H1 (cell line): Measurements from ENCODE around the gene URB2. TPM values are rescaled to one million over a fixed set of nuclear protein-coding genes. Genes with fewer than 3 reads are reported as not detected.

Experiments
- CTCF ChIA-PET: fragments of 300-600 bp; sonication (Branson Sonifier 250); formaldehyde crosslinking; loops from one replicate; lab custom pipeline; 2021; ENCODE audit not compliant: partially characterized antibody; lab: Charles Lee
- POLR2A ChIA-PET: fragments of 300-600 bp; sonication (Branson Sonifier 250); formaldehyde crosslinking; loops from one replicate; lab custom pipeline; 2021; ENCODE audit warnings: inconsistent platforms; ENCODE audit not compliant: partially characterized antibody; lab: Charles Lee
- DNase-seq, 2 experiments: peaks; one replicate each; pipeline versions ENCODE4 v3.0.0 to v3.0.0-alpha.2; 2010 to 2022; ENCODE audit warnings: low spot score in 2 of 2, low read depth in 1 of 2, mixed read lengths in 1 of 2
- FAIRE-seq: peaks from 2 replicates; lab custom pipeline; 2011; peaks lifted over from hg19 to GRCh38; lab: Jason Lieb, UNC
- H2AFZ ChIP-seq: 2 replicates; pipeline ENCODE4 v1.8.1; 2012; ENCODE audit warnings: low read length, inconsistent platforms
- H2AK5ac ChIP-seq: 2 replicates; pipeline ENCODE4 v1.6.1; 2013; ENCODE audit warnings: low read depth, low read length
- H2BK120ac ChIP-seq: replicated peaks from 2 replicates; pipeline ENCODE3; 2013; ENCODE audit warnings: low read depth, low read length, inconsistent platforms
- H2BK12ac ChIP-seq: 2 replicates; pipeline ENCODE4 v1.6.1; 2013; ENCODE audit warnings: low read depth, low read length
- H2BK15ac ChIP-seq: 2 replicates; pipeline ENCODE4 v1.6.1; 2013; ENCODE audit warnings: low read length
- H2BK20ac ChIP-seq: 2 replicates; pipeline ENCODE4 v1.6.1; 2013; ENCODE audit warnings: low read length
- H2BK5ac ChIP-seq: 2 replicates; pipeline ENCODE4 v1.6.1; 2013; ENCODE audit warnings: low read depth, low read length
- H3K14ac ChIP-seq: 2 replicates; pipeline ENCODE4 v1.6.1; 2013; ENCODE audit warnings: inconsistent platforms; ENCODE audit not compliant: insufficient read length
- H3K18ac ChIP-seq: 2 replicates; pipeline ENCODE4 v1.6.1; 2013; ENCODE audit warnings: low read length; ENCODE audit errors: extremely low read depth
- H3K23ac ChIP-seq: 2 replicates; pipeline ENCODE4 v1.6.1; 2013; ENCODE audit warnings: inconsistent platforms; ENCODE audit not compliant: insufficient read length
- H3K23me2 ChIP-seq: 2 replicates; pipeline ENCODE4 v1.6.1; 2013; ENCODE audit warnings: low read depth, low read length
- H3K27ac ChIP-seq: 2 replicates; pipeline ENCODE4 v1.6.1; 2011; ENCODE audit warnings: low read depth, low read length, inconsistent platforms
- H3K27me3 ChIP-seq, 4 experiments: replicated peaks in 1 of 4; 1 replicate in 1 of 4; 2 replicates in 3 of 4; pipeline versions ENCODE4 v1.6.1 to v1.8.1; 2011 to 2013; ENCODE audit warnings: low read length in 3 of 4, mild to moderate bottlenecking in 3 of 4, inconsistent platforms in 2 of 4, mixed read lengths in 2 of 4, moderate library complexity in 1 of 4; ENCODE audit not compliant: control insufficient read depth in 3 of 4, insufficient read depth in 3 of 4; ENCODE audit errors: extremely low read depth in 1 of 4
- H3K36me3 ChIP-seq, 4 experiments: 2 replicates each; pipeline versions ENCODE4 v1.6.1 to v1.8.1; 2011 to 2013; ENCODE audit warnings: mild to moderate bottlenecking in 4 of 4, low read length in 3 of 4, moderate library complexity in 2 of 4, control low read depth in 1 of 4, inconsistent platforms in 1 of 4; ENCODE audit not compliant: insufficient read depth in 4 of 4, control insufficient read depth in 2 of 4
- H3K4ac ChIP-seq: replicated peaks from 2 replicates; pipeline ENCODE3; 2013; ENCODE audit warnings: low read length, low read depth, mixed read lengths, inconsistent platforms; ENCODE audit not compliant: insufficient read length
- H3K4me1 ChIP-seq, 4 experiments: replicated peaks in 1 of 4; 1 replicate in 1 of 4; 2 replicates in 3 of 4; pipeline versions ENCODE4 v1.6.1 to v1.8.1; 2011 to 2013; ENCODE audit warnings: low read length in 3 of 4, inconsistent platforms in 2 of 4, mixed read lengths in 1 of 4; ENCODE audit not compliant: insufficient read depth in 4 of 4, control insufficient read depth in 3 of 4
- H3K4me2 ChIP-seq, 2 experiments: 2 replicates each; pipeline versions ENCODE4 v1.6.1 to v1.8.1; 2011 to 2013; ENCODE audit warnings: low read depth in 2 of 2, low read length in 2 of 2, control low read depth in 1 of 2, inconsistent platforms in 1 of 2, mild to moderate bottlenecking in 1 of 2; ENCODE audit not compliant: insufficient read depth in 1 of 2
- H3K4me3 ChIP-seq, 4 experiments: fragments of 200-600, 300-600 bp in 1 of 4; sonication (generic), shearing (Covaris generic), sonication (Bioruptor Twin) in 1 of 4; 2 replicates each; pipeline versions ENCODE4 v1.5.1 to v1.8.1; 2011 to 2016; ENCODE audit warnings: low read length in 4 of 4, low read depth in 3 of 4, control low read depth in 2 of 4, inconsistent platforms in 2 of 4, mild to moderate bottlenecking in 2 of 4, mixed read lengths in 1 of 4, moderate library complexity in 1 of 4; ENCODE audit not compliant: insufficient read depth in 2 of 4; ENCODE audit errors: extremely low read depth in 1 of 4
- H3K56ac ChIP-seq: replicated peaks from 2 replicates; pipeline ENCODE3; 2013; ENCODE audit warnings: low read depth, mild to moderate bottlenecking, mixed read lengths, low read length, inconsistent platforms; ENCODE audit not compliant: insufficient read length
- H3K79me1 ChIP-seq: 2 replicates; pipeline ENCODE4 v1.6.1; 2013; ENCODE audit warnings: low read depth, low read length, control low read depth
- H3K79me2 ChIP-seq, 2 experiments: 2 replicates each; pipeline versions ENCODE4 v1.6.1 to v1.8.1; 2012 to 2013; ENCODE audit warnings: low read length in 2 of 2, mild to moderate bottlenecking in 2 of 2, inconsistent platforms in 1 of 2; ENCODE audit not compliant: insufficient read depth in 2 of 2, control insufficient read depth in 1 of 2
- H3K9ac ChIP-seq, 4 experiments: replicated peaks in 1 of 4; 1 replicate in 1 of 4; 2 replicates in 3 of 4; pipeline versions ENCODE4 v1.6.1 to v1.8.1; 2011 to 2013; ENCODE audit warnings: low read depth in 3 of 4, low read length in 3 of 4, control low read depth in 2 of 4, mild to moderate bottlenecking in 2 of 4, moderate library complexity in 2 of 4, inconsistent platforms in 1 of 4; ENCODE audit errors: extremely low read depth in 1 of 4
- H3K9me3 ChIP-seq, 2 experiments: 2 replicates each; pipeline versions ENCODE4 v1.6.1 to v1.8.1; 2012 to 2013; ENCODE audit warnings: mild to moderate bottlenecking in 2 of 2, moderate library complexity in 2 of 2, control low read depth in 1 of 2, inconsistent platforms in 1 of 2, low read depth in 1 of 2, low read length in 1 of 2, mixed read lengths in 1 of 2; ENCODE audit not compliant: insufficient read depth in 2 of 2
- H4K20me1 ChIP-seq, 2 experiments: replicated peaks in 1 of 2; 2 replicates each; pipeline versions ENCODE3 to v1.8.1; 2011 to 2013; ENCODE audit warnings: inconsistent platforms in 2 of 2, low read length in 2 of 2, mild to moderate bottlenecking in 1 of 2; ENCODE audit not compliant: insufficient read depth in 2 of 2, control insufficient read depth in 1 of 2
- H4K5ac ChIP-seq: 2 replicates; pipeline ENCODE4 v1.6.1; 2013; ENCODE audit warnings: low read length, low read depth, mixed read lengths, inconsistent platforms; ENCODE audit not compliant: insufficient read length
- H4K8ac ChIP-seq: 2 replicates; pipeline ENCODE4 v1.8.0; 2013; ENCODE audit warnings: mild to moderate bottlenecking, moderate library complexity, low read length, inconsistent platforms; ENCODE audit not compliant: insufficient read depth; ENCODE audit errors: extremely low read depth
- H4K91ac ChIP-seq: replicated peaks from 2 replicates; pipeline ENCODE3; 2013; ENCODE audit warnings: low read length, mixed read lengths, inconsistent platforms; ENCODE audit not compliant: insufficient read length
- EGR1 ChIP-seq: IDR thresholded peaks from 2 replicates; pipeline ENCODE4 v1.6.1; 2011; ENCODE audit warnings: low read depth, low read length, borderline replicate concordance
- GTF2F1 ChIP-seq: IDR thresholded peaks from 2 replicates; pipeline ENCODE4 v1.6.1; 2012; ENCODE audit warnings: low read depth, low read length, improper control_type of control experiment, borderline replicate concordance
- MAFK ChIP-seq: IDR thresholded peaks from 2 replicates; pipeline ENCODE4 v1.6.1; 2012; ENCODE audit warnings: low read depth, mild to moderate bottlenecking, improper control_type of control experiment, low read length
- SUZ12 ChIP-seq: fragments of 200-600 bp; sonication (generic); IDR thresholded peaks from 2 replicates; pipeline ENCODE4 v1.6.1; 2012; ENCODE audit warnings: mild to moderate bottlenecking, inconsistent platforms, low read length, moderate library complexity, mixed read lengths
- TBP ChIP-seq: IDR thresholded peaks from 2 replicates; pipeline ENCODE4 v1.6.1; 2011; ENCODE audit warnings: low read depth, low read length, improper control_type of control experiment
- USF2 ChIP-seq: IDR thresholded peaks from 2 replicates; pipeline ENCODE4 v1.6.1; 2011; ENCODE audit warnings: low read length, improper control_type of control experiment
- WGBS, 2 experiments: shearing (Covaris generic) in 1 of 2; methylation state at CpG; one replicate each; pipeline versions ENCODE4 v1.1.6 to v1.1.7; 2013 to 2015; ENCODE audit warnings: low lambda C conversion rate in 2 of 2, mixed read lengths in 2 of 2, inconsistent platforms in 1 of 2, low coverage in 1 of 2, missing lambda C conversion rate in 1 of 2; ENCODE audit not compliant: insufficient replicate concordance in 2 of 2, insufficient coverage in 1 of 2, insufficient read length in 1 of 2; ENCODE audit errors: extremely low coverage in 1 of 2, missing lambda C conversion rate in 1 of 2; 5-methylcytosine and 5-hydroxymethylcytosine counted together
- long read RNA-seq, 2 experiments: library from RNA in 1 of 2; library from capped mRNA in 1 of 2; stranded (forward); transcript quantifications; one replicate each; pipeline ENCODE4 v2.0.0, GENCODE V29; 2021; ENCODE audit warnings: inconsistent platforms in 1 of 2
- polyA minus RNA-seq, 3 experiments: library from RNA; depleted of rRNA, polyadenylated mRNA; stranded (reverse); fragments of >200 nt; gene quantifications; 1 replicate in 2 of 3; 2 replicates in 1 of 3; pipeline ENCODE4 v1.2.3, GENCODE V29; 2011
- polyA plus RNA-seq, 7 experiments: library from polyadenylated mRNA; depleted of rRNA in 3 of 7; stranded (reverse) in 5 of 7; unstranded in 2 of 7; fragments of >200 nt in 5 of 7; fragments of 200-250 nt in 2 of 7; gene quantifications; 1 replicate in 5 of 7; 2 replicates in 1 of 7; 4 replicates in 1 of 7; pipeline versions ENCODE4 v1.2.1 to v1.2.3, GENCODE V29; 2011 to 2013; ENCODE audit warnings: missing spikeins in 2 of 7, mixed read lengths in 2 of 7
- total RNA-seq: library from RNA; stranded (reverse); fragmentation: NEBNext Ultra II Directional; extraction: Animal tissue kit (Norgen Biotek cat#: 25700); gene quantifications from 2 replicates; pipeline ENCODE4 v1.2.1, GENCODE V29; 2021

URB2 gene
- total RNA-seq (33.0 and 33.5 TPM in 2 replicates), polyA plus RNA-seq (2011; rRNA removed) (13.7 and 14.5 TPM in 2 replicates), polyA minus RNA-seq (2011; rRNA and poly(A)+ RNA removed) (65.0 and 74.8 TPM in 2 replicates)
- polyA plus RNA-seq (2011; cell fraction: cytosol; rRNA removed), result 15.9 TPM
- polyA plus RNA-seq (2011; cell fraction: nucleus; rRNA removed), result 19.3 TPM
- 14.3 to 18.8 TPM (median 17.7 TPM) in 4 replicates for polyA plus RNA-seq (2012, experiment 1 of 2)
- polyA plus RNA-seq (2012, experiment 2 of 2), result 8.8 TPM
- 13.3 TPM for polyA plus RNA-seq (2013, experiment 1 of 2)
- polyA plus RNA-seq (2013, experiment 2 of 2), result 12.3 TPM
- polyA minus RNA-seq (2011; cell fraction: cytosol; rRNA and poly(A)+ RNA removed), result 23.3 TPM
- polyA minus RNA-seq (2011; cell fraction: nucleus; rRNA and poly(A)+ RNA removed), result 41.7 TPM
- long read RNA-seq, experiment 1, full-length matches to known transcripts, result 8 of 38 reads
- long read RNA-seq, experiment 1, partial matches to known transcripts, result 16 of 38 reads
- long read RNA-seq, experiment 1, other reads (novel, unspliced or antisense), result 14 of 38 reads
- long read RNA-seq, experiment 2, result 0 reads

- H3K27ac ChIP-seq, result peak within 1 kb of the TSS; percentile 69; the same call in 1 of the 2 replicates
- 0 out of 2 replicates have a peak, but pooled peaks have one; percentile 50 for TF ChIP-seq USF2
- TF ChIP-seq EGR1, result 0 out of 2 replicates have a peak, but pooled peaks have one; percentile 39
- TF ChIP-seq SUZ12, result no peak
- TF ChIP-seq MAFK, result no peak
- peak; percentile 19; the same call in 1 of the 2 replicates for TF ChIP-seq TBP
- TF ChIP-seq GTF2F1, result no peak
Observed at GRCh38 chr1:229625915-229626831, at the start of gene URB2, which contains the start of gene TAF5L. Gene URB2, plus strand, starts transcription at chr1:229626247. Its CDS starts 1,387 bp downstream, at chr1:229627634. Gene TAF5L, minus strand, starts transcription at chr1:229626122. Its CDS starts 11,640 bp downstream, at chr1:229614482.

More at GRCh38 chr1:229625915-229626831, at the start of gene URB2, which contains the start of gene TAF5L:
- peaks cover 20 to 89% of the 10 kb centered on the region in 2 experiments for H3K79me2 ChIP-seq
- H2BK12ac ChIP-seq, result no peak within 1 kb of the TSS
- no peak within 1 kb of the TSS for H2BK15ac ChIP-seq
- ChIA-PET POLR2A (interaction anchor here (0.8 to 2.6 kb wide), 4 partner anchors 48 to 460 kb away, joined by 3 to 9 read pairs (median 3); partner anchors contain the start of gene ABCB10), CTCF (interaction anchor here (0.6 to 1.9 kb wide), 5 partner anchors 63 to 542 kb away, joined by 3 to 7 read pairs (median 3); partner anchors contain the start of gene ABCB10)
- no peak within 1 kb of the TSS for H3K4ac ChIP-seq
- H3K9ac ChIP-seq, result peak within 1 kb of the TSS; percentile 45 to 84 (median 80)
- no peak for FAIRE-seq
- H4K91ac ChIP-seq, result peak within 1 kb of the TSS; percentile 34
- H3K4me2 ChIP-seq, result peak within 1 kb of the TSS; percentile 95 to 100
- no peak within 1 kb of the TSS for H3K23ac ChIP-seq
- H4K5ac ChIP-seq, result peak within 1 kb of the TSS; percentile 75
- peaks cover 13% of the 10 kb centered on the region for H3K79me1 ChIP-seq
- H2BK5ac ChIP-seq, result peak within 1 kb of the TSS; percentile 38; the same call in 1 of the 2 replicates
- H3K27me3 ChIP-seq, result no peaks in the 10 kb centered on the region
- H2AK5ac ChIP-seq, result peak within 1 kb of the TSS; percentile 10; the same call in 1 of the 2 replicates
- H3K9me3 ChIP-seq, result no peaks in the 10 kb centered on the region
- peak within 1 kb of the TSS; percentile 79; the same call in 1 of the 2 replicates for H3K18ac ChIP-seq
- no peak within 1 kb of the TSS for H2BK20ac ChIP-seq
- peaks cover 3 to 6% (median 5%) of the 10 kb centered on the region in 4 experiments; a peak in 6 of 7 replicates for H3K4me1 ChIP-seq
- H3K23me2 ChIP-seq, result peaks cover 10% of the 10 kb centered on the region
- H3K56ac ChIP-seq, result peak within 1 kb of the TSS; percentile 69
- 1% methylated on average over 29 of the region's 97 CpGs; no CpG with 5 or more reads in 1 of the 2 experiments for WGBS, 2 experiments
- peak within 1 kb of the TSS; percentile 92 to 100 (median 98) for H3K4me3 ChIP-seq
- DNase-seq, result peak; percentile 64 to 87
- peak within 1 kb of the TSS; percentile 47; the same call in 1 of the 2 replicates for H2AFZ ChIP-seq
- H2BK120ac ChIP-seq, result no peak within 1 kb of the TSS
- no peak within 1 kb of the TSS for H3K14ac ChIP-seq
- peaks cover 0 to 3% (median under 1%) of the 10 kb centered on the region in 4 experiments; a peak in 2 of 8 replicates for H3K36me3 ChIP-seq
- peaks cover 8 to 13% of the 10 kb centered on the region in 2 experiments for H4K20me1 ChIP-seq
- H4K8ac ChIP-seq, result peak within 1 kb of the TSS; percentile 63
